H1 (cell line): ENCODE data around the gene PACSIN1. TPM values are rescaled to one million over a fixed set of nuclear protein-coding genes. Genes with fewer than 3 reads are reported as not detected.

Source experiments
- POLR2A ChIP-seq, 2 experiments: IDR thresholded peaks; 1 replicate in 1 of 2; 2 replicates in 1 of 2; pipeline ENCODE4 v1.6.1; 2011; ENCODE audit warnings: low read depth in 2 of 2, low read length in 2 of 2, mild to moderate bottlenecking in 2 of 2; ENCODE audit errors: control extremely low read depth in 1 of 2
- SAP30 ChIP-seq: fragments of 300-600 bp; sonication (generic); IDR thresholded peaks from 2 replicates; pipeline ENCODE4 v1.7.1; 2012; ENCODE audit warnings: low read length, moderate library complexity, mild to moderate bottlenecking, inconsistent platforms; ENCODE audit not compliant: insufficient read depth, insufficient replicate concordance
- polyA plus RNA-seq, 7 experiments: library from polyadenylated mRNA; depleted of rRNA in 3 of 7; stranded (reverse) in 5 of 7; unstranded in 2 of 7; fragments of >200 nt in 5 of 7; fragments of 200-250 nt in 2 of 7; gene quantifications; 1 replicate in 5 of 7; 2 replicates in 1 of 7; 4 replicates in 1 of 7; pipeline versions ENCODE4 v1.2.1 to v1.2.3, GENCODE V29; 2011 to 2013; ENCODE audit warnings: missing spikeins in 2 of 7, mixed read lengths in 2 of 7
- total RNA-seq: library from RNA; stranded (reverse); fragmentation: NEBNext Ultra II Directional; extraction: Animal tissue kit (Norgen Biotek cat#: 25700); gene quantifications from 2 replicates; pipeline ENCODE4 v1.2.1, GENCODE V29; 2021

PACSIN1 gene
- total and polyA plus RNA-seq, 2 of the 8 experiments (the other 6 are each of a cell fraction or from before 2014, with no cell fraction given): 5.9 to 11.1 TPM

DNA sequence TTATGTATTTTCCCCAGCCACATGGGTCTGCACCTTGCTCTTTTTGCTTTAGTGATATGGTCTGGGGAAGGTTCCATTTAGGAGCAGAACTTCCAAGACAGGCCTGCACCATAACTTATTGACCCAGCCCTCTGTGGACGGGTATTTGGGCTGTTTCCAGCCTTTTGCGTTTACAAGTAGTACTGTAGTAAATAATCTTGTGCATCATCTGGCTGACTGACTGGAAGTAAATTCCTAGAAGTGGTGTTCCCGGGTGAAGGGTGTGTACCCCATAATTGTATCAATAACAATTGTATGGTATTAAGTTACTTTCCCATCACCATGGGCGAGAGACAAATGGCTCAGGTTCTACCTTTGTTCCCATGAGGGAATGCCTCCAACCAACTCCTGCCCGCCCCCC is 58.6 kb downstream of the PACSIN1 start (continued):
- TF ChIP-seq SAP30 (no peak), POLR2A (IDR thresholded peaks at IDR 0.05; ENCODE audit: control extremely low read depth in 1 of 2, low read depth in 2 of 2, low read length in 2 of 2) (no peak)
